Glomerular endothelial cell (primary cell): ENCODE measurements around the gene PKMYT1. TPM values are rescaled to one million over a fixed set of nuclear protein-coding genes. Genes with fewer than 3 reads are reported as not detected.

Source experiments
- DNase-seq: peaks from one replicate; pipeline ENCODE4 v3.0.0-alpha.2; 2011; ENCODE audit warnings: low read depth, low spot score; ENCODE audit errors: extremely low read depth
- total RNA-seq: library from RNA; depleted of rRNA; stranded (reverse); fragments of >200 nt; gene quantifications from 2 replicates; pipeline ENCODE4 v1.2.3, GENCODE V29; 2015

Gene PKMYT1
- total RNA-seq, 1 donor from 2014 or later = 12.9 TPM

GRCh38 chr16:2975161-2975795, 5.0 kb downstream of the PKMYT1 start:
- DNase-seq = no peak

- DNase-seq = no peak
Measured at GRCh38 chr16:2974319-2975056, 5.8 kb downstream of the PKMYT1 start.

- no peak for DNase-seq
Measured at GRCh38 chr16:2973605-2974318, 6.5 kb downstream of the PKMYT1 start.

GRCh38 chr16:2973093-2973492, 7.2 kb downstream of the PKMYT1 start:
- no peak for DNase-seq

GRCh38 chr16:2971985-2972784, 8.1 kb downstream of the PKMYT1 start:
- DNase-seq = no peak

- no peak for DNase-seq
Measured at GRCh38 chr16:2971134-2971984, 8.9 kb downstream of the PKMYT1 start.

GRCh38 chr16:2970563-2970962, 9.7 kb downstream of the PKMYT1 start:
- DNase-seq = no peak

- DNase-seq = no peak
Measured at GRCh38 chr16:2969545-2970521, 10.4 kb downstream of the PKMYT1 start.

- DNase-seq = peak; percentile 10
Measured at GRCh38 chr16:2968738-2969544, 11.3 kb downstream of the PKMYT1 start, which contains the start of gene PAQR4. Gene PAQR4, plus strand, starts transcription at chr16:2969348. Its CDS starts 327 bp downstream, at chr16:2969675.

GRCh38 chr16:2968368-2968737, 11.9 kb downstream of the PKMYT1 start:
- DNase-seq = no peak

GRCh38 chr16:2967721-2968161, 12.5 kb downstream of the PKMYT1 start:
- no peak for DNase-seq

GRCh38 chr16:2967211-2967631, 13.0 kb downstream of the PKMYT1 start:
- no peak for DNase-seq

- DNase-seq = no peak
Measured at GRCh38 chr16:2966808-2967191, 13.4 kb downstream of the PKMYT1 start.

- DNase-seq = no peak
Measured at GRCh38 chr16:2966043-2966807, 14.0 kb downstream of the PKMYT1 start.

- no peak for DNase-seq
Measured at GRCh38 chr16:2964475-2965336, 15.5 kb downstream of the PKMYT1 start.
